PC-3 (cell line): Measurements from ENCODE around the gene ERO1B.

Experiments
- CTCF ChIP-seq: fragments of 300-600 bp; sonication (generic); conservative IDR thresholded peaks from 2 replicates; pipeline ENCODE4 v1.5.1; 2017; ENCODE audit warnings: antibody characterized with exemption, low read depth, mild to moderate bottlenecking, low read length
- EZH2 ChIP-seq: fragments of 300-600 bp; sonication (generic); IDR thresholded peaks from one replicate; pipeline ENCODE4 v1.6.1; 2017; ENCODE audit warnings: antibody characterized with exemption, mild to moderate bottlenecking, low read length; ENCODE audit not compliant: unreplicated experiment

DNA sequence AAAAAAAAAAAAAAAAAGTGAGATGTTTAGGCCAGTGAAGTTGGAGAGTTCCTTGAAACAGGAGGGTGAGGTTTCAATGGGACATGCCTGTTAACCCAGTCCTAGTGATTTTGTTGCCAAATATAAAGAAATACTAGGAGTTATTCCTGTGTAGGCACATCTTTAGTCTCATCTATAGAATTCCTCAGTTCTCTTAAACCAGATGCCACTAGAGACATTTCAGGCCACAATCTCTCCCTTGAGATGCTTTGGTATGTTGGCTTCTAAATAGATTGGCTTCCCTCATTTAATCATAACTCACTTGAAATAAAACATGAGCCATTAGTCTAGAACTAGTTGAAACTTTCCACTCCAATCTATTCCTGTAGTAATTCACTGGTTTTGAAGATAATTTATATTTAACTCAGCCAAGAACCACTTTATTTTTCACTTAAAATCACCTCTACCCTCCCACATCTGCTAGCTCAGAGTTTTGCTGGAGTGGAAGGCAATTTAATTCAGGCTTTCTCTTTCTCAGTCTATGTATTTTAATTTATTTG is 109.6 kb downstream of the ERO1B start:
- TF ChIP-seq CTCF (no peak), EZH2 (no peak)
